ENCODE data around the gene DRP2. TPM values are rescaled to one million over a fixed set of nuclear protein-coding genes. Genes with fewer than 3 reads are reported as not detected.

DRP2 gene
- total RNA-seq, 1 donor from 2014 or later, result 0.05 TPM

GRCh38 chrX:101208152-101208905 lies 11.3 kb upstream of the DRP2 start:
- Mint-ChIP-seq H3K36me3 (ENCODE audit: unreplicated experiment) (no peaks in the 10 kb centered on the region), H3K4me1 (ENCODE audit: unreplicated experiment) (no peaks in the 10 kb centered on the region), H3K27ac (ENCODE audit: unreplicated experiment) (no peak overlapping the region), H3K9me3 (ENCODE audit: unreplicated experiment) (no peaks in the 10 kb centered on the region), H3K27me3 (ENCODE audit: unreplicated experiment) (no peaks in the 10 kb centered on the region), H3K4me3 (ENCODE audit: unreplicated experiment) (no peak overlapping the region)
- TF ChIP-seq CTCF (IDR thresholded peaks at IDR 0.05), result no peak
- no peak for DNase-seq (ENCODE audit: extremely low spot score, unreplicated experiment)

GRCh38 chrX:101210630-101211029 lies 9.0 kb upstream of the DRP2 start:
- Mint-ChIP-seq H3K4me1 (ENCODE audit: unreplicated experiment) (no peaks in the 10 kb centered on the region), H3K36me3 (ENCODE audit: unreplicated experiment) (no peaks in the 10 kb centered on the region), H3K27me3 (ENCODE audit: unreplicated experiment) (no peaks in the 10 kb centered on the region), H3K27ac (ENCODE audit: unreplicated experiment) (no peak overlapping the region), H3K9me3 (ENCODE audit: unreplicated experiment) (no peaks in the 10 kb centered on the region), H3K4me3 (ENCODE audit: unreplicated experiment) (no peak overlapping the region)
- TF ChIP-seq CTCF (IDR thresholded peaks at IDR 0.05), result no peak
- no peak for DNase-seq (ENCODE audit: extremely low spot score, unreplicated experiment)

GRCh38 chrX:101217689-101218088 lies 1.9 kb upstream of the DRP2 start:
- Mint-ChIP-seq H3K27ac (ENCODE audit: unreplicated experiment) (no peak overlapping the region), H3K27me3 (ENCODE audit: unreplicated experiment) (no peaks in the 10 kb centered on the region)

GRCh38 chrX:101219864-101220346 lies 319 bp downstream of the DRP2 start:
- no peaks in the 10 kb centered on the region for H3K27me3 Mint-ChIP-seq (ENCODE audit: unreplicated experiment)
- no peaks in the 10 kb centered on the region for H3K36me3 Mint-ChIP-seq (ENCODE audit: unreplicated experiment)
- TF ChIP-seq CTCF (IDR thresholded peaks at IDR 0.05), result no peak
- H3K4me1 Mint-ChIP-seq (ENCODE audit: unreplicated experiment), result no peaks in the 10 kb centered on the region
- H3K27ac Mint-ChIP-seq (ENCODE audit: unreplicated experiment), result no peak overlapping the region
- peaks cover 5% of the 10 kb centered on the region for H3K9me3 Mint-ChIP-seq (ENCODE audit: unreplicated experiment)
- no peak overlapping the region for H3K4me3 Mint-ChIP-seq (ENCODE audit: unreplicated experiment)
- DNase-seq (ENCODE audit: extremely low spot score, unreplicated experiment), result no peak

More at GRCh38 chrX:101217689-101218088, 1.9 kb upstream of the DRP2 start:
- H3K4me3 Mint-ChIP-seq (ENCODE audit: unreplicated experiment), result no peak overlapping the region
- no peak for TF ChIP-seq CTCF (IDR thresholded peaks at IDR 0.05)
- no peaks in the 10 kb centered on the region for H3K36me3 Mint-ChIP-seq (ENCODE audit: unreplicated experiment)
- no peak for DNase-seq (ENCODE audit: extremely low spot score, unreplicated experiment)
- H3K9me3 Mint-ChIP-seq (ENCODE audit: unreplicated experiment), result peaks cover 5% of the 10 kb centered on the region
- no peaks in the 10 kb centered on the region for H3K4me1 Mint-ChIP-seq (ENCODE audit: unreplicated experiment)

GRCh38 chrX:101220662-101221260 lies 1.2 kb downstream of the DRP2 start:
- Mint-ChIP-seq H3K4me1 (ENCODE audit: unreplicated experiment) (no peaks in the 10 kb centered on the region), H3K27ac (ENCODE audit: unreplicated experiment) (no peak overlapping the region)

More at GRCh38 chrX:101220662-101221260, 1.2 kb downstream of the DRP2 start:
- peaks cover 5% of the 10 kb centered on the region for H3K9me3 Mint-ChIP-seq (ENCODE audit: unreplicated experiment)
- H3K27me3 Mint-ChIP-seq (ENCODE audit: unreplicated experiment), result no peaks in the 10 kb centered on the region
- no peaks in the 10 kb centered on the region for H3K36me3 Mint-ChIP-seq (ENCODE audit: unreplicated experiment)
- H3K4me3 Mint-ChIP-seq (ENCODE audit: unreplicated experiment), result no peak overlapping the region
- no peak for DNase-seq (ENCODE audit: extremely low spot score, unreplicated experiment)
- no peak for TF ChIP-seq CTCF (IDR thresholded peaks at IDR 0.05)
